HG02885 (cell line): ENCODE data around the gene PCSK6.
"Not testable (repeated sequence)": the region's sequence is repeated elsewhere in the genome, so short reads cannot be mapped to it uniquely, and the experiment has no call there.

Experiments
- ATAC-seq: cut with Tn5 transposase; IDR thresholded peaks from one replicate; pipeline ENCODE4 v1.9.1; 2021; ENCODE audit warnings: mild to moderate bottlenecking; ENCODE audit not compliant: unreplicated experiment, poor library complexity

PCSK6 gene

DNA sequence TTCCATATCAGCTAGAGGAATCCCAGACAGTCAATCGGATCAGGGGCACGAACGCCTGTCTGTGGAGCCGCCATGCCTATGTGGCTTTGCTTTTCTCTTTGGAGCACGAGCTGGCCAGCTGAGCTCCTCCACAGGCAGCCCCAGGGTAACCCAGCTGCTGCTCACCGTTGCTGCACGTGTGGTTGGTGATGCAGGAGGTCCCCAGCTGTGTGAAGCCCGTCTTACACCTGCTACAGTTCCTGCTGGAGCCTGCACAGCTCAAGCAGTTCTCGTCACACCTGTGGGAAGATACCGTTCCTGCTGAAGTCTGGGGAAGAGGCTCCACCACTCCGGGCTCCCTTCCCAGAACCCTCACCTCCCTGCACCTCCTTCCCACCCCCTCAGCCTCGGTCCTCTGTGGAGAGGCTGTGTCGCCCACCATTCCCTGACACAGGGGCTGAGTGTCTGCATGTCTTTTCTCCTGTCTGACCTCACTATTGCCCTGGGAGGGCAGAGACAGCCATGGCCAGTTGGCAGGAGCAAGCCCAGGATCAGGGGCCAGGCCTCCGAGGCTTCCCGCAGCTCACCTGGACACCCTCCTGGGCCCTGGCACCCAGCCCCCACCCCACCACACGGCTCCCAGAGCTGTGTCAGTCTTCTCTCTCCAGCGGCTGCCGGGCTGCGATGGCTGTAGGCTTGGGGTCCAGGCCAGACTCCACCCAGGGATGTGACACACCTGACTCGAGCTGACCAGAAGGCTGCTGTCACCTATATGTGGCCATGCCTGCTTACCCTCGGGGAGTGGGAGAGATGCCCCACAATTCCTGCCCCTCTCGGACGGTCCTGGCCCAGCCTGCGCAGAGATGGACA lies 182.2 kb downstream of the PCSK6 start:
- ATAC-seq, result no peak

DNA sequence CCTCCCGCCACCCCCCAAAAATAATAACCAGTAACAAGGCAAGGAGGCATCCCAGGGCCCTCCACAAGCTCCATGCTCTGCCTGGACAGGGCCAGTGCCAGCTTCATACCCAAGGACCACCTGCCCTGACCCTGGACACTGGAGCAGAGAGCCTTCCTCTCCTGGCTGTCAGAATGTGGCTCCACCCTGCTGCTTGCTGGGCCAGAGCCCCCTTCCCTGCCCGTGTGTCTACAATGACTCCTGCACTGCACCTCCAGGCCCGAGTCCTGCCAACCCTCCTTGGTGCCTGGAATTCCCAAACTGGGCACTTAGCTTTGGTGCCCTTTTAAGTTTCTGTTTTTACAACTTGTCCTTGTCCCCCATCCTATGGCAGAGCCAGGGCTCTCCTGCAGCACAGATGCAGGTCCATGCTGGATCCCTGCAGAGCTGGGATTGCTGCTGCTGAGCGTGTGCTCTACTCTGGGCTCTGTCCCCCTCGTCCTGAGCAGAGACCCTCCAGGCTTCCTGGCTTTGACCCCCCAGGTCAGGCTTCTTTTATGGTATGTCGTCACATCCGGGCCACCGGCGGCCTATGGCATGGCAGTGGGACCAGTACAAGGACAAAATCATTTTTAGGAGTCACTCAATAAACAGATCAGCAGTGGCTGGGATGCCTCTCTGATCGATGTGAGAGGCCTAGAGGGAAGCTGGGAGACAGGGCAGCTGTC lies 183.0 kb downstream of the PCSK6 start:
- no peak for ATAC-seq

DNA sequence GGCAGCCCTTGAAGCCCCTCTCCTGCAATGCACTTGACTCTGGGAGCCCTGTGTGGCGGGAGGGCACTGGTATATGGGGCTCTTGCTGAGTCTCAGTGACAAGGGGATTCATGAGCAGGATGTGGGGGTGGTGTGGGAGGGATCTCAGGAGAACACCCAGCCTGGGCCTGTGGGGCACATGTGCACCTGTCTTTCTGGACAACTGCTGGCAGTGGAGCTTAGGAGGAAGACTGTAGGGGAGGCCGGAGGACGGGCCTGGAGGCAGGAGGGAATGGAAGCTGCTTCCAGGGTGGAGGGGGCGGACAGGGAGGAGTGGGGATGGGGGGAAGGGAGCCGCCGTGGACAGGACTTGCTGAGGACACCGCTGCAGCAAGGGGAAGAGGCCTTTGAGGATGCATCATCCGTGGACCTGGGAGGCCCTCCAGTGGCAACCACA lies 183.7 kb downstream of the PCSK6 start:
- no peak for ATAC-seq

DNA sequence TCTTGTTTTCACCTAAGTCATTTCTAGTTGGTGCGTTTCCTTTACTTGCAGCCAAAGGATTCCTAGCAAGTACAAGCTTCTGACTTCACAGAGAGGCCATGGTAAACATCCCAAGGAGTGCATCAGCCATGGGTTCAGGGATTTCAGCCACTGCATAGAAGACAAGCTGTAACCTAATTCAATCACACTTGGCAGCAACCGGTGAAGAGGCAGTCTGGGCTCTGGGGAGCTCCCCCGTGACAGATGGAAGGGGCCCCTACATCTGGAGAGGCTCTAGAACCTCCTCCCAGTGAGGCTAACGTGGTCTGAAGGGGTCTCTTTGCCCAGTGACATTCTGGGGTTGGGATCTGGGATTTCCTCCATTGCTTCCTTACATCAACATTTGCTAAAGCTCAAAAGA lies 186.1 kb downstream of the PCSK6 start:
- ATAC-seq, result no peak

DNA sequence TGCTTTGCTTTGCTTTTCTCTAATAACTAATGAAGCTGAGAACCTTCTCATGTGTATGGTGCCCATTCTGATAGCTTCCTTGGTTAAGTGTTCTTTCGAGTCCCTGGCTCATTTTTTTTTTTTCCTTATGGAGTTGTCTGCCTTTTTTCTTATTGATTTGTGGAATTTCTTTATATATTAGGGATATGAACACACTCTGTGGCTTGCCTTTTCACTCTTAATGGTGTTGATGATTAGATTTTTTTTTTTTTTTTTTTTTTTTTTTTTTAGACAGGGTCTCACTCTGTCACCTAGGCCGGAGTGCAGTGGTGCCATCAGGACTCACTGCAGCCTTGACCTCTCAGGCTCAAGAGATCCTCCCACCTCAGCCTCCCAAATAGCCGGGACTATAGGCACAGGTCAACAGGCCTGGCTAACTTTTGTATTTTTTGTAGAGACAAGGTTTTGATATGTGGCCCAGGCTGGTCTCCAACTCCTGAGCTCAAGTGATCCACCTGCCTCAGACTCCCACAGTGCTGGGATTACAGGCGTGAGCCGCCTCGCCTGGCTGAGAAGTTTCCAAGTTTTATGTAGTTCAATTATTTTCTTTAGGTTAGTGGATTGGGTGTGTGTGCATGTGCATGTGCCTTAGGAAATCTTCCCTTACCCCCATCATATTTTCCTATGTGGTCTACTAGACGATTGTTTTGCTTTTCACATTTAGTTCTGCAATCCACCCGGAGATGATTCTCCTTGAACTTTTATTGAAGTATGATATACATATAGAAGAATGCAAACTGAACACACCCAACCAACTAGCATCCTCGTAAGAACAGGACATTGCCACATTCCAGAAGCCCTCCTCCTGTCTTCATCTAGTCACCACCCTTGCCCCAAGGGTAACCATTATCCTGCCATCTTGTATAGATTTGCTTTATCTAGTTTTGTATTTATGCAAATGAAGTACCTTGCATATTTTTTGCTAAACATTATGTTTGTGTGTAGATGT lies 192.8 kb downstream of the PCSK6 start:
- ATAC-seq, result no peak

DNA sequence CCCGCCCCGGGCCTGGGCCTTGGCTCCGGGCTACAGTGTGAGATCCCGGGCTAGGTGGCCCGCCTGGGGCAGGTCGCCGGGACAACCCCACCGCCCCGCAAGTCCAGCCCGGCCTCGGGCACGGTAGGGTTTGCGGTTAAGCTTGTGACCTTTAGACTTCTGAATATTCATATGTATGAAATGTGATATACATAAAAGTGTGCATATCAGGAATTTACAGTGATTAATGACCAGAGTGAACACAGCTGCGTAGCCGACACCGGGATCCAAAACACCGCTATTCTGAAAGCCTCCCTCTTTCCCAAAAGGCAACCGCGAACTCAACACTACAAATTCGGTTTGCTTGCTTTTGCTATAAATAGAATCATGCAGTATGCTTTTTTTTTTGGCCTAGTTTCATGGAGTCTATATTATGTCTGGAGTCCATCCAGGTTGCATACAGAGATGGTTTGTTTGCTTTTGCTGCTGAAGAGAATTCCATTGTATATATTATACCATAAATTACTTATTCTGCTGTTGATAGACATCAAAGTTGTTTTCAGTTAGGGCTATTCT lies 193.8 kb downstream of the PCSK6 start:
- ATAC-seq, result no peak

DNA sequence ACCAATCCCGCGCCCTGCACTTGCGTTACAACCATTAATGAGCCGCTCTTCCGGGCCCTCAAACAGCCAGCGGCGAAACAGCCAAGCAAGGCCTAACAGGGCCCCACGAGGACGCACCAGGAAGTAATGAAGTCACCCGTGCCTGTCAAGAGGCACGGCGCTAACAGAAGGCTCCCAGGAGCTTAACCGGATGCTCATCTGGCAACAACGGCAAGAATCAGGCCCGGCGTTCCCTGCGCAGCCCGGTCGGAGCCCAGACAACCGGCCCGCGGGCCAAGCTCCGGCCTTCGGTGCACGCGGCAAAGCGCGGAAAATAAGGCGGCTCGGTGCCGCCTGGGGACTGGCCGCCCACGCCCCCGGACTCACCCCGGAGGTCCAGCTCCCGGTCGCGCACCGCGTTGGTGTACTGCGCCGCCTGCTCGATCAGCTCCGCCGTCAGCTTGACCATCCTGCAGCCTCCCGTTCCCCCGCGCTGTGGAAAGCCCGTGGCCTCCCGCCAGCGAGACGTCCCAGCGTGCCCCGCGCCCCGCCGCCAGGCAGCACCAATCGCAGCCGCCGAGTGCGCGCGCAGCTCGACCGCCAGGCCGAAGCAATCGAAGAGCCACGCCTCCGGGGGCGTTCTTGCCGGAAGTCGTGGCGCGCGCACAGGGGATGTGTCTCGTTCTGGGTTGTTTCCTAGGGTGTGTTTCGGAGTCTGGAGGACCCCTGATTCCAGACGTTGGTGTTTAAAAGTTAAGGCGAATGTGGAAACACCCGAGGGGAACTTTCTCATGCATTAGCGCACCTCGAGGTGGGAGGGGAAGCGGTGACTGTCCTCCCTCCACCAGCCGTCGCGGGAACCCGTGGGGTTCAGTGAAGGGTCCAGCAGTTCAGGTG lies 194.5 kb downstream of the PCSK6 start, which contains the start of gene SNRPA1:
Gene SNRPA1, minus strand, starts transcription at position 518 of the 876 bp plus-strand sequence. Its CDS starts 70 bp downstream, at position 448.
- peak; percentile 76 for ATAC-seq

DNA sequence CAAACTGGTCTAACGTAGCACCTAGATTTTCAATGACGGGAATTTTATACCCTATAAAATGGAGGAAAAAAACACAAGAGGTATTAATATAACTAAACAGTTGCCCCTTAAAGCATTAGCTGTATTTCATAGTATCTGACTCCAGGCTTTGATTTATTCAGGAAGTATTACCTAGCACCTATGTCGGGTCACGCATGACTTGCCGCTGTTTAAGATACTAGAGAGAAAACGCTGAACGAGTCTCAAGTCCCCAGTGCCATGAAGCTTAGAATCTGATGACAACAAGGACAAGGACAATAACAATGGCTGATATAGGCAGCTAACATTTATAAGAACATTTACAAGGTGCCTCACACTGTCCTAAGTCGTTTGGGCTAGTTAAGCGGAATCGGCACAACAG lies 196.4 kb downstream of the PCSK6 start:
- ATAC-seq, result no peak

DNA sequence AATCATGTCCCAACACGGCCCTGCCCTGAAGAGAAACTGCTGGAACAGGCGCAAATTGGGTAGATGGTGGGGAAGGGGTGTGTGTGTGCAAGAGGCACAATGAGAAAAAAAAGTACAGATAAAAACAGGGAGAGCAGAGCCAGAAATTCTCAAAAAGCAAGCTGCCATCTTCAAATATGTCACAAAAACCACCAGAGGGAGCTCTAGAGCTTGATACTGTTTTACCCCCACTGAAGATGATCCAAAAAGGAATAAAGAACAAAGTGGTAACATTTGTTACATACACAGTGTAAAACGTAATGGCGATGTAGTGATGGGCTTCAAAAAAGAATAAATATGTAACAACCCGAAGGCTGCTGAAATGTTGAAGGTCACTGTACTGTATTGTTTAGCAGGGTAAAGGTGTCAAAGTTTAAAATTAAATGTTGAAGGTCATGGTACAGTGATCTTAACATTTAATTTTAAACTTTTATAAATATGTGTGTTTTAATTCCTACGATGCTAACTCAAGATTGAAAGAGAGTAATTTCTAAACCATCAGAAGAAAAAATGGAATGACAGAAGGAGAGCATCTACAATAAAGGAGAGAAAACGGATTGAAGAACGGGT lies 200.5 kb downstream of the PCSK6 start:
- no peak for ATAC-seq

DNA sequence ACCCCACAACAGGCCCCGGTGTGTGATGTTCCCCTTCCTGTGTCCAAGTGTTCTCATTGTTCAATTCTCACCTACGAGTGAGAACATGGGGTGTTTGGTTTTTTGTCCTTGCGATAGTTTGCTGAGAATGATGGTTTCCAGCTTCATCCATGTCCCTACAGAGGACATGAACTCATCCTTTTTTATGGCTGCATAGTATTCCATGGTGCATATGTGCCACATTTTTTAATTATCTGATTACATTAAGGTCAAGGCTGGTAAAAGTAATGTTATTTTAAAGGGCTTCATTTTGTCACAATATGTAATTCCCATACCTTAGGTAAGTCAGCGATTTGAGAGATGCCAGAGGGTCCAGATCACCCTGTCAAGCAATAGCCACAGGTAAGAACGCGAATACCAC lies 202.2 kb downstream of the PCSK6 start:
- ATAC-seq, result not testable (repeated sequence)

DNA sequence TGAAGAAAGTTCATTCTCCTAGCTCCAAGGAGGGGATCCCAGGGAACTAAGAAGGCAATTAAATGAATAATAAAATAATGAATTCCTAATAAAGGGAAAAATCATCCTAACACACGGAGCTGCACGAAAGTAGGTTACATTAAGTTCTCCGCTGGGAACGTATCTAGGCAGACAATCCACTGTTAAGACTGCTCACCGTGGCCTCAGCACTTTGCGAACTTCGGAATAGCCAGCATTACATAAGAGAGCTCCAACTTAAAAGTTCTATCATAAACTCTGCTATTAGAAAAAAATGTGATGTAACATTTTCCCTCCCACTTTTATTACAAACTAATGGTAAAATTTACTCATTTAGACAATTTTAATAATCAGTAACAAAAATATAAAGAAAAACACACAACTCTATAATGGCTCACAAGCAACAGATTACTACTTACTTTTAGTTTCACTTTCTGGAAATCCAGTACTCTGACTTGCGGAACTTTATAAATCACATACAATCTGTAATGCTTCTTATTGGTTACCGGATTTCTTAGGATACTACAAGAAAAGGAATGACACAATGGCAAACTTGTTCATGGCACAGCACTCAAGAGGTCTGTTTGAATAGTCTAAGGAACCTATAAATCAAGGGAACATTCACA lies 202.9 kb downstream of the PCSK6 start:
- no peak for ATAC-seq

DNA sequence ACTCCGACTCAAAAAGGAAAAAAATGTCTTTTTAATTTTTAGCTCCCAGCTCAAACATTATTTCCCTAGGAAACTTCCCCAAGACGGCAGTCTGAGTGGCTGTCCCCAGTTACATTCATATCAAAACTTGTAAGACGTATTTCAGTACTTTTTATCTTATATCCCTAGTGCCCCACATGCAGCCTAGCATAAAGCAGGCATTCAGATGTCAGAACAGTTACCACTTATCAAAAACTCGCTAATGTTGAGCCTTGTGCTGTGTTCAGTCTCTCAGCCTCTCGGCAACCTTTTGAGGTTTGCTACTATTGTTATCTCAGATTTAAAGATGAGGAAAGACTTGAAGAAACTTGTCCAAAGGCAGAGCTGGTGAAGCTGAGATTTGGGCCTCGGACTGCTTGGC lies 205.6 kb downstream of the PCSK6 start:
- ATAC-seq, result no peak

DNA sequence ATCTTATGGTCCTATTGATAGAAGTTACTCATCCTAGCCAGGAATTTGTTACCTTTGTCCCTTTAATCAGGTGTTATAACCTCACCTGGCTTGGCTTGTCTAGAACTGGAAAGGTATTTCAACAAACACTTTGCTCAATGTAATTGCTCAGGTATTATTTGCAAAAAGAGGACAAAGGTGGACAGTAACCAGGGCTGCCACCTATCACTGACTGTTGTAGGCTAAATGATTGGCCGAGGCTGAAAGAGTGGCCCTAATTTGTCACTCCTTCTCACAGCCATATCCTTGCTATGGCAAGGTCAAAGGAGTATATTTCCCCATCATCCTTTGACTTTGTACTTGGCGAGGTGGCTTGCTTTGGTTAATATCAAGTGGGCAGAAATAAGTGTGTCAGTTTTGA lies 209.5 kb downstream of the PCSK6 start:
- ATAC-seq, result no peak

DNA sequence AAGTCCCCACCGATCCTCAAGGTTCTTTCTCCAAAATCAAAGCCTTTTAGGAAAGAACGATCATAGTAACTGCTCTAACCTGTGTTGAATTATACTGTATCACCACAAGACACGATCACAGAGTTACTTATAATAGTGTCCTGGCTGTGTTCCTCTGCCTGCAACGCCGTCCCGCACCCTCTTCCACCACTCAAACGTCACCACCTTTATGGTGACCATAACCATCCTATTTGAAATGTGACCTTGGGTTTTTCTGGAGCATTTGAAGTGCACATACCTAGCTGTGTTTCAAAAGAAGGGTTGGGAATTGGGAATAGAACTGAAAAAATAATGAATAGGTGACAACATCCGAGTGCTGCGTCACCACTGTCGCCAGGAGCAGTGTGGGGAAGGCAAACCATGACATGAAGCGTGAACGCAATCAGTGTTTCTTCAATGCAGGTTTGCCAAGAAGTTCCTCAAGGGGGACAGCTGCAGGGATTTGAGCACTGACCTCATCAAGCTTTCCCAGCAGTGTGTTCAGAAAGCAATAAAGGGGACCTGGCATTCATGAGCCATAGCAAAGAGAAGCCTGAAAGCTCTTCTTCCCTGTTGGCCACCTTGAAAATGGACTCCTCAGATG lies 211.5 kb downstream of the PCSK6 start:
- ATAC-seq, result no peak

DNA sequence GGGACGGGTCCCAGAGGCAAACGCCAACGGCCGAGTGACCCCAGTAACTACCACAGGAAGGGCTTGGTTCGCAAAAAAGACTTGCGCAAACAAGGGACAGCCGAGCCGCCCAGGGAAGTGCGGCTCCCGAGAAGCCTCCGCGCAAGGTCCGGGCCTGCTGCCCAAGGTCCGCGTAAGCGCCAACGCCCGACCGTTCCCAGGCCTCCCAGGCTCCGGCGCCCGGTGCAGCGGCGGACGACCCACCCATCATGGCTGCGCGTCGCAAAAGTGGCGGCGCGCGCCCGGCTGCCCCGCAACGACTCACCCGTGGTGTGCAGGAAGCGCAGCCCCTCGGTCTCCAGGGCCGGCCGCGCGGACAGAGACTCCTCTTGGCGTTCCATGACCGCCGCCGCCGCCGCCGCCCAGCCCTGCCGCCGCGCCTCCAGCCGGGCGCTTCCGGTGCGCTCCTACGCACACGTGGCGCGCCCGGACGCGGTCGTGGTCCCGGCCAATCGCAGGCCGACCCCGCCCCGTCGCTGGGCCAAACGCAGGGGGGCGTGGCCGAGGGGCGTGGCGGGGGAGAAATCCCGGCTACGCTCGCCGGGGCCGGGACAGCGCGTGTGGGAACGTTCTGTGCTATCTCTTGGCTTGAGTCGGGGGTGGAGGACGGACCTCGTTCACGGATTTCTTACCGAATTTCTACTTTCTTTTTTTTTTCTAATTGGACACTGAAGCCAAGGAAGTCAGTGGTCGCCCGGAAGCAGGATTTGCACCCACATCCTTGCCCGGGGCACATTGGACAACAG lies 212.3 kb downstream of the PCSK6 start, which contains the start of gene SELENOS:
Gene SELENOS, minus strand, starts transcription at position 448 of the 785 bp plus-strand sequence. Its CDS starts 68 bp downstream, at position 380.
- ATAC-seq, result peak; percentile 87

DNA sequence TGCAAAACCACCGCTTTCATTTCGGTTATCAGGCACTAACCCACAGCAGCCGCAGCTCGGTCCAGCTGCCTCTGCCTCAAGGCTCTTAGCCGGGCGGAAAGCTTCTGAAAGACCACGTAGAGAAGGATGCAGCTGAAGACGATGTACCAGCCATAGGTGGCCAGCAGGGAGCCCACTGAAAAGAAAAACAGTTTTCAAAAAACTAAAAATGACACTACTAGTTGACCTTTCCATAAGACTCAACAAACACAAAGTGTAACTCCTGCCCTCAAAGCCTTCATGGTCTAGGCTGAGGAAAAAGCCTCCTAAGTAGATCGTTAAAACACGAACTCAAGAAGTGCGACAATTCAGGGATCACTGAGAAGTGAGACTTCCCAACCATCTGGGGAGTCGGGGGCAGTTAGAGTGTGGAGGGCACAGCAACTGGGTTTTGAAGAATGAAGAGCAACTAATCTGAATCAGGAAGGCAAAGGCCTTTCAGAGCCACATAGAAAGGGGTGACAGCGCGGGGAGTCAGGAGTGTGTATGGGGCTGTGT lies 212.9 kb downstream of the PCSK6 start:
- peak; percentile 53 for ATAC-seq

DNA sequence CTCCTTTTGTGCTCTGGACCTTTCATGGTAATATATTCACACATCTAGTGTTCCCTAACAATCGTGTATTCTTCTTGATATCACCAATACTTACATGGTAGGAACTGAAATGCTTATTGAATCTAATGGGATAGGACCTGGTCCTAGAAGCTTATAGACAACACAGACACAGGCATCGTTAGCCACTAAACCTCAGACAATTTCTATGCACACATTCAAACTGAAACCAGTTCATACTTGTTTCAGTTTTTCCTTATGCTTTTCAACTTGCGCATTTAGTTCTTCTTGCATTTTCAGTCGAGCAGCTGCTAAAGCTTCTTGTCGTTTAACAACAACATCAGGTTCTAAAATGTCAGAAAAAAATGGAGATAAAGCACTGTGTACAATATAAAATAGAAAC lies 214.5 kb downstream of the PCSK6 start:
- peak; percentile 47 for ATAC-seq
